H1 (cell line): ENCODE measurements around the gene AGRN. TPM values are rescaled to one million over a fixed set of nuclear protein-coding genes. Genes with fewer than 3 reads are reported as not detected.

Experiments used
- CTCF ChIA-PET: fragments of 300-600 bp; sonication (Branson Sonifier 250); formaldehyde crosslinking; loops from one replicate; lab custom pipeline; 2021; ENCODE audit not compliant: partially characterized antibody; lab: Charles Lee
- POLR2A ChIA-PET: fragments of 300-600 bp; sonication (Branson Sonifier 250); formaldehyde crosslinking; loops from one replicate; lab custom pipeline; 2021; ENCODE audit warnings: inconsistent platforms; ENCODE audit not compliant: partially characterized antibody; lab: Charles Lee
- DNase-seq, 2 experiments: peaks; one replicate each; pipeline versions ENCODE4 v3.0.0 to v3.0.0-alpha.2; 2010 to 2022; ENCODE audit warnings: low spot score in 2 of 2, low read depth in 1 of 2, mixed read lengths in 1 of 2
- FAIRE-seq: peaks from 2 replicates; lab custom pipeline; 2011; peaks lifted over from hg19 to GRCh38; lab: Jason Lieb, UNC
- H2AFZ ChIP-seq: 2 replicates; pipeline ENCODE4 v1.8.1; 2012; ENCODE audit warnings: low read length, inconsistent platforms
- H2AK5ac ChIP-seq: 2 replicates; pipeline ENCODE4 v1.6.1; 2013; ENCODE audit warnings: low read depth, low read length
- H2BK120ac ChIP-seq: replicated peaks from 2 replicates; pipeline ENCODE3; 2013; ENCODE audit warnings: low read depth, low read length, inconsistent platforms
- H2BK12ac ChIP-seq: 2 replicates; pipeline ENCODE4 v1.6.1; 2013; ENCODE audit warnings: low read depth, low read length
- H2BK15ac ChIP-seq: 2 replicates; pipeline ENCODE4 v1.6.1; 2013; ENCODE audit warnings: low read length
- H2BK20ac ChIP-seq: 2 replicates; pipeline ENCODE4 v1.6.1; 2013; ENCODE audit warnings: low read length
- H2BK5ac ChIP-seq: 2 replicates; pipeline ENCODE4 v1.6.1; 2013; ENCODE audit warnings: low read depth, low read length
- H3K14ac ChIP-seq: 2 replicates; pipeline ENCODE4 v1.6.1; 2013; ENCODE audit warnings: inconsistent platforms; ENCODE audit not compliant: insufficient read length
- H3K18ac ChIP-seq: 2 replicates; pipeline ENCODE4 v1.6.1; 2013; ENCODE audit warnings: low read length; ENCODE audit errors: extremely low read depth
- H3K23ac ChIP-seq: 2 replicates; pipeline ENCODE4 v1.6.1; 2013; ENCODE audit warnings: inconsistent platforms; ENCODE audit not compliant: insufficient read length
- H3K23me2 ChIP-seq: 2 replicates; pipeline ENCODE4 v1.6.1; 2013; ENCODE audit warnings: low read depth, low read length
- H3K27ac ChIP-seq: 2 replicates; pipeline ENCODE4 v1.6.1; 2011; ENCODE audit warnings: low read depth, low read length, inconsistent platforms
- H3K27me3 ChIP-seq, 4 experiments: replicated peaks in 1 of 4; 1 replicate in 1 of 4; 2 replicates in 3 of 4; pipeline versions ENCODE4 v1.6.1 to v1.8.1; 2011 to 2013; ENCODE audit warnings: low read length in 3 of 4, mild to moderate bottlenecking in 3 of 4, inconsistent platforms in 2 of 4, mixed read lengths in 2 of 4, moderate library complexity in 1 of 4; ENCODE audit not compliant: control insufficient read depth in 3 of 4, insufficient read depth in 3 of 4; ENCODE audit errors: extremely low read depth in 1 of 4
- H3K36me3 ChIP-seq, 4 experiments: 2 replicates each; pipeline versions ENCODE4 v1.6.1 to v1.8.1; 2011 to 2013; ENCODE audit warnings: mild to moderate bottlenecking in 4 of 4, low read length in 3 of 4, moderate library complexity in 2 of 4, control low read depth in 1 of 4, inconsistent platforms in 1 of 4; ENCODE audit not compliant: insufficient read depth in 4 of 4, control insufficient read depth in 2 of 4
- H3K4ac ChIP-seq: replicated peaks from 2 replicates; pipeline ENCODE3; 2013; ENCODE audit warnings: low read length, low read depth, mixed read lengths, inconsistent platforms; ENCODE audit not compliant: insufficient read length
- H3K4me1 ChIP-seq, 4 experiments: replicated peaks in 1 of 4; 1 replicate in 1 of 4; 2 replicates in 3 of 4; pipeline versions ENCODE4 v1.6.1 to v1.8.1; 2011 to 2013; ENCODE audit warnings: low read length in 3 of 4, inconsistent platforms in 2 of 4, mixed read lengths in 1 of 4; ENCODE audit not compliant: insufficient read depth in 4 of 4, control insufficient read depth in 3 of 4
- H3K4me2 ChIP-seq, 2 experiments: 2 replicates each; pipeline versions ENCODE4 v1.6.1 to v1.8.1; 2011 to 2013; ENCODE audit warnings: low read depth in 2 of 2, low read length in 2 of 2, control low read depth in 1 of 2, inconsistent platforms in 1 of 2, mild to moderate bottlenecking in 1 of 2; ENCODE audit not compliant: insufficient read depth in 1 of 2
- H3K4me3 ChIP-seq, 4 experiments: fragments of 200-600, 300-600 bp in 1 of 4; sonication (generic), shearing (Covaris generic), sonication (Bioruptor Twin) in 1 of 4; 2 replicates each; pipeline versions ENCODE4 v1.5.1 to v1.8.1; 2011 to 2016; ENCODE audit warnings: low read length in 4 of 4, low read depth in 3 of 4, control low read depth in 2 of 4, inconsistent platforms in 2 of 4, mild to moderate bottlenecking in 2 of 4, mixed read lengths in 1 of 4, moderate library complexity in 1 of 4; ENCODE audit not compliant: insufficient read depth in 2 of 4; ENCODE audit errors: extremely low read depth in 1 of 4
- H3K56ac ChIP-seq: replicated peaks from 2 replicates; pipeline ENCODE3; 2013; ENCODE audit warnings: low read depth, mild to moderate bottlenecking, mixed read lengths, low read length, inconsistent platforms; ENCODE audit not compliant: insufficient read length
- H3K79me1 ChIP-seq: 2 replicates; pipeline ENCODE4 v1.6.1; 2013; ENCODE audit warnings: low read depth, low read length, control low read depth
- H3K79me2 ChIP-seq, 2 experiments: 2 replicates each; pipeline versions ENCODE4 v1.6.1 to v1.8.1; 2012 to 2013; ENCODE audit warnings: low read length in 2 of 2, mild to moderate bottlenecking in 2 of 2, inconsistent platforms in 1 of 2; ENCODE audit not compliant: insufficient read depth in 2 of 2, control insufficient read depth in 1 of 2
- H3K9ac ChIP-seq, 4 experiments: replicated peaks in 1 of 4; 1 replicate in 1 of 4; 2 replicates in 3 of 4; pipeline versions ENCODE4 v1.6.1 to v1.8.1; 2011 to 2013; ENCODE audit warnings: low read depth in 3 of 4, low read length in 3 of 4, control low read depth in 2 of 4, mild to moderate bottlenecking in 2 of 4, moderate library complexity in 2 of 4, inconsistent platforms in 1 of 4; ENCODE audit errors: extremely low read depth in 1 of 4
- H3K9me3 ChIP-seq, 2 experiments: 2 replicates each; pipeline versions ENCODE4 v1.6.1 to v1.8.1; 2012 to 2013; ENCODE audit warnings: mild to moderate bottlenecking in 2 of 2, moderate library complexity in 2 of 2, control low read depth in 1 of 2, inconsistent platforms in 1 of 2, low read depth in 1 of 2, low read length in 1 of 2, mixed read lengths in 1 of 2; ENCODE audit not compliant: insufficient read depth in 2 of 2
- H4K20me1 ChIP-seq, 2 experiments: replicated peaks in 1 of 2; 2 replicates each; pipeline versions ENCODE3 to v1.8.1; 2011 to 2013; ENCODE audit warnings: inconsistent platforms in 2 of 2, low read length in 2 of 2, mild to moderate bottlenecking in 1 of 2; ENCODE audit not compliant: insufficient read depth in 2 of 2, control insufficient read depth in 1 of 2
- H4K5ac ChIP-seq: 2 replicates; pipeline ENCODE4 v1.6.1; 2013; ENCODE audit warnings: low read length, low read depth, mixed read lengths, inconsistent platforms; ENCODE audit not compliant: insufficient read length
- H4K8ac ChIP-seq: 2 replicates; pipeline ENCODE4 v1.8.0; 2013; ENCODE audit warnings: mild to moderate bottlenecking, moderate library complexity, low read length, inconsistent platforms; ENCODE audit not compliant: insufficient read depth; ENCODE audit errors: extremely low read depth
- H4K91ac ChIP-seq: replicated peaks from 2 replicates; pipeline ENCODE3; 2013; ENCODE audit warnings: low read length, mixed read lengths, inconsistent platforms; ENCODE audit not compliant: insufficient read length
- BCL11A ChIP-seq, 2 experiments: IDR thresholded peaks; one replicate each; pipeline ENCODE4 v1.6.1; 2011; ENCODE audit warnings: low read depth in 2 of 2, low read length in 2 of 2, mild to moderate bottlenecking in 2 of 2
- EP300 ChIP-seq, 2 experiments: IDR thresholded peaks; 1 replicate in 1 of 2; 2 replicates in 1 of 2; pipeline ENCODE4 v1.6.1; 2011 to 2012; ENCODE audit warnings: low read depth in 2 of 2, low read length in 2 of 2, mild to moderate bottlenecking in 2 of 2, borderline replicate concordance in 1 of 2, inconsistent platforms in 1 of 2, moderate library complexity in 1 of 2
- EZH2 ChIP-seq: fragments of 200-600 bp; sonication (generic); IDR thresholded peaks from 2 replicates; pipeline ENCODE4 v1.7.1; 2012; ENCODE audit warnings: low read depth, mild to moderate bottlenecking, moderate library complexity, low read length, inconsistent platforms; ENCODE audit not compliant: severe bottlenecking
- RFX5 ChIP-seq: IDR thresholded peaks from 2 replicates; pipeline ENCODE4 v1.6.1; 2011; ENCODE audit warnings: low read depth, low read length, improper control_type of control experiment, borderline replicate concordance
- SIN3A ChIP-seq, 2 experiments: IDR thresholded peaks in 1 of 2; conservative IDR thresholded peaks in 1 of 2; 2 replicates each; pipeline ENCODE4 v1.6.1; 2011 to 2012; ENCODE audit warnings: low read length in 2 of 2, improper control_type of control experiment in 1 of 2, low read depth in 1 of 2, mild to moderate bottlenecking in 1 of 2
- SRF ChIP-seq: IDR thresholded peaks from 2 replicates; pipeline ENCODE4 v1.6.1; 2011; ENCODE audit warnings: mild to moderate bottlenecking, low read depth, low read length, moderate library complexity
- WGBS, 2 experiments: shearing (Covaris generic) in 1 of 2; methylation state at CpG; one replicate each; pipeline versions ENCODE4 v1.1.6 to v1.1.7; 2013 to 2015; ENCODE audit warnings: low lambda C conversion rate in 2 of 2, mixed read lengths in 2 of 2, inconsistent platforms in 1 of 2, low coverage in 1 of 2, missing lambda C conversion rate in 1 of 2; ENCODE audit not compliant: insufficient replicate concordance in 2 of 2, insufficient coverage in 1 of 2, insufficient read length in 1 of 2; ENCODE audit errors: extremely low coverage in 1 of 2, missing lambda C conversion rate in 1 of 2; 5-methylcytosine and 5-hydroxymethylcytosine counted together
- polyA plus RNA-seq, 7 experiments: library from polyadenylated mRNA; depleted of rRNA in 3 of 7; stranded (reverse) in 5 of 7; unstranded in 2 of 7; fragments of >200 nt in 5 of 7; fragments of 200-250 nt in 2 of 7; gene quantifications; 1 replicate in 5 of 7; 2 replicates in 1 of 7; 4 replicates in 1 of 7; pipeline versions ENCODE4 v1.2.1 to v1.2.3, GENCODE V29; 2011 to 2013; ENCODE audit warnings: missing spikeins in 2 of 7, mixed read lengths in 2 of 7
- total RNA-seq: library from RNA; stranded (reverse); fragmentation: NEBNext Ultra II Directional; extraction: Animal tissue kit (Norgen Biotek cat#: 25700); gene quantifications from 2 replicates; pipeline ENCODE4 v1.2.1, GENCODE V29; 2021

Gene AGRN
- total and polyA plus RNA-seq, 2 of the 8 experiments (the other 6 are each of a cell fraction or from before 2014, with no cell fraction given): 52.3 to 155 TPM

- Histone ChIP-seq H3K27ac (no peak overlapping the region), H3K23me2 (peaks cover 10% of the 10 kb centered on the region; the same call in 1 of the 2 replicates), H3K9me3 (no peaks in the 10 kb centered on the region), H2AK5ac (no peak overlapping the region), H4K8ac (no peak overlapping the region), H3K14ac (no peak overlapping the region), H4K91ac (no peak overlapping the region), H3K4me3 (peak overlapping the region in 1 of 4 experiments; percentile 50; a peak in 3 of 8 replicates), H3K4ac (no peak overlapping the region), H2BK120ac (no peak overlapping the region), H2BK15ac (no peak overlapping the region), H2BK5ac (no peak overlapping the region), H3K18ac (no peak overlapping the region), H3K4me2 (peak overlapping the region; percentile 46 to 61; a peak in 3 of 4 replicates), H2BK12ac (0 out of 2 replicates have a peak overlapping the region, but pooled peaks have one; percentile 27), H3K4me1 (peaks cover 0 to 14% (median 8%) of the 10 kb centered on the region in 4 experiments; a peak in 5 of 7 replicates), H3K36me3 (no peaks in the 10 kb centered on the region), H3K79me2 (peaks cover 0 to 3% of the 10 kb centered on the region in 2 experiments; a peak in 1 of 4 replicates), H2BK20ac (no peak overlapping the region), H4K20me1 (peaks cover 0 to 20% of the 10 kb centered on the region in 2 experiments), H3K79me1 (no peaks in the 10 kb centered on the region; the same call in 1 of the 2 replicates), H3K56ac (no peak overlapping the region), H3K9ac (no peak overlapping the region), H3K27me3 (peaks cover 11 to 63% (median 48%) of the 10 kb centered on the region in 4 experiments), H3K23ac (no peak overlapping the region), H2AFZ (no peak overlapping the region), H4K5ac (no peak overlapping the region)
- DNase-seq: no peak
- POLR2A ChIA-PET: interaction anchor here (0.8 to 1.4 kb wide), 6 partner anchors 9 to 63 kb away, joined by 3 to 5 read pairs (median 4); no protein-coding TSS in a partner anchor
- FAIRE-seq: no peak
- CTCF ChIA-PET: interaction anchor here (0.5 to 7.0 kb wide), 10 partner anchors 12 to 287 kb away, joined by 3 to 53 read pairs (median 3); partner anchors contain the start of gene PERM1
- 76% methylated on average over 5 of the region's 42 CpGs; no CpG with 5 or more reads in 1 of the 2 experiments for WGBS, 2 experiments
- TF ChIP-seq BCL11A (IDR thresholded peaks at IDR 0.05; ENCODE audit: low read depth in 2 of 2, low read length in 2 of 2) (no peak), SRF (no peak), RFX5 (no peak), EZH2 (peak; percentile 2), SIN3A (conservative IDR thresholded peaks at IDR 0.05 in 1 of 2, IDR thresholded peaks at IDR 0.05 in 1 of 2; ENCODE audit: low read depth in 1 of 2, low read length in 2 of 2) (no peak), EP300 (IDR thresholded peaks at IDR 0.05; ENCODE audit: borderline replicate concordance in 1 of 2, low read depth in 2 of 2, low read length in 2 of 2) (no peak)
Measured at GRCh38 chr1:970973-971730, 48.8 kb upstream of the AGRN start.
